ENCODE results near the gene FAM171A2. TPM values are rescaled to one million over a fixed set of nuclear protein-coding genes. Genes with fewer than 3 reads are reported as not detected.

FAM171A2 gene
- total and polyA plus RNA-seq, 10 of the 15 experiments (the other 5 are each of a cell fraction or from before 2014, with no cell fraction given), result 0.08 to 1.7 (median 0.27) TPM; not detected in 2

DNA sequence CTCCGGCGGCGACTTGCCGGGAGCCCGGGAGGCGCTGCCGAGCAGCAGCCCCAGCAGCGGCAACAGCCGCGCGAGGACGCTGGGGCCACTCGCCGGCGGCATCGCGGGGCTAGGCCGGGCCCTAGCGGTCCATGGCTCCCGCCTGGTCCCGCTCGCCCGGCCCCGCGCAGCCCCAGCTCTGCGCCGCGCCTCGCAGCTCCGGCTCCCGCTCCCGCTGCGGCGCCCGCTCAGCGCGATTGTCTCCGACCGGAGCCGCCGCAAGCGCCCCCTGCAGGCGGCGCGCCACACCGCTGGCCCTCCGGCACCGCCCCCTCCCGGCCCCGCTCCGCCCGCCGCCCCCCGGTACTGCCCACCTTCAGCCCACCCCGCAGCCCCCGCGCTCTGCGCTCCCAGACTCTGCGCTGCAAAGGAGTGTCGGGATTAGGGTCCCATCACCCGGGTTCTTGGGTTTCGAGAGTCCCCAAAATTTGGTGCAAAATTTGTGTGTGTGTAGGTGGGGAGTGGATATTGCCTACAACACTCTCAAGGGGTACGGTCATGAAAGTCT, at the start of gene FAM171A2 (continued):
- TF ChIP-seq, protein P1, sequence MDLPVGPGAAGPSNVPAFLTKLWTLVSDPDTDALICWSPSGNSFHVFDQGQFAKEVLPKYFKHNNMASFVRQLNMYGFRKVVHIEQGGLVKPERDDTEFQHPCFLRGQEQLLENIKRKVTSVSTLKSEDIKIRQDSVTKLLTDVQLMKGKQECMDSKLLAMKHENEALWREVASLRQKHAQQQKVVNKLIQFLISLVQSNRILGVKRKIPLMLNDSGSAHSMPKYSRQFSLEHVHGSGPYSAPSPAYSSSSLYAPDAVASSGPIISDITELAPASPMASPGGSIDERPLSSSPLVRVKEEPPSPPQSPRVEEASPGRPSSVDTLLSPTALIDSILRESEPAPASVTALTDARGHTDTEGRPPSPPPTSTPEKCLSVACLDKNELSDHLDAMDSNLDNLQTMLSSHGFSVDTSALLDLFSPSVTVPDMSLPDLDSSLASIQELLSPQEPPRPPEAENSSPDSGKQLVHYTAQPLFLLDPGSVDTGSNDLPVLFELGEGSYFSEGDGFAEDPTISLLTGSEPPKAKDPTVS (IDR thresholded peaks at IDR 0.05; ENCODE audit: low read depth, low read length), result no peak
- TF ChIP-seq, protein P2, sequence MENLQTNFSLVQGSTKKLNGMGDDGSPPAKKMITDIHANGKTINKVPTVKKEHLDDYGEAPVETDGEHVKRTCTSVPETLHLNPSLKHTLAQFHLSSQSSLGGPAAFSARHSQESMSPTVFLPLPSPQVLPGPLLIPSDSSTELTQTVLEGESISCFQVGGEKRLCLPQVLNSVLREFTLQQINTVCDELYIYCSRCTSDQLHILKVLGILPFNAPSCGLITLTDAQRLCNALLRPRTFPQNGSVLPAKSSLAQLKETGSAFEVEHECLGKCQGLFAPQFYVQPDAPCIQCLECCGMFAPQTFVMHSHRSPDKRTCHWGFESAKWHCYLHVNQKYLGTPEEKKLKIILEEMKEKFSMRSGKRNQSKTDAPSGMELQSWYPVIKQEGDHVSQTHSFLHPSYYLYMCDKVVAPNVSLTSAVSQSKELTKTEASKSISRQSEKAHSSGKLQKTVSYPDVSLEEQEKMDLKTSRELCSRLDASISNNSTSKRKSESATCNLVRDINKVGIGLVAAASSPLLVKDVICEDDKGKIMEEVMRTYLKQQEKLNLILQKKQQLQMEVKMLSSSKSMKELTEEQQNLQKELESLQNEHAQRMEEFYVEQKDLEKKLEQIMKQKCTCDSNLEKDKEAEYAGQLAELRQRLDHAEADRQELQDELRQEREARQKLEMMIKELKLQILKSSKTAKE (IDR thresholded peaks at IDR 0.05; ENCODE audit: low read depth, poor library complexity, severe bottlenecking), result no peak
- TF ChIP-seq, protein P3, sequence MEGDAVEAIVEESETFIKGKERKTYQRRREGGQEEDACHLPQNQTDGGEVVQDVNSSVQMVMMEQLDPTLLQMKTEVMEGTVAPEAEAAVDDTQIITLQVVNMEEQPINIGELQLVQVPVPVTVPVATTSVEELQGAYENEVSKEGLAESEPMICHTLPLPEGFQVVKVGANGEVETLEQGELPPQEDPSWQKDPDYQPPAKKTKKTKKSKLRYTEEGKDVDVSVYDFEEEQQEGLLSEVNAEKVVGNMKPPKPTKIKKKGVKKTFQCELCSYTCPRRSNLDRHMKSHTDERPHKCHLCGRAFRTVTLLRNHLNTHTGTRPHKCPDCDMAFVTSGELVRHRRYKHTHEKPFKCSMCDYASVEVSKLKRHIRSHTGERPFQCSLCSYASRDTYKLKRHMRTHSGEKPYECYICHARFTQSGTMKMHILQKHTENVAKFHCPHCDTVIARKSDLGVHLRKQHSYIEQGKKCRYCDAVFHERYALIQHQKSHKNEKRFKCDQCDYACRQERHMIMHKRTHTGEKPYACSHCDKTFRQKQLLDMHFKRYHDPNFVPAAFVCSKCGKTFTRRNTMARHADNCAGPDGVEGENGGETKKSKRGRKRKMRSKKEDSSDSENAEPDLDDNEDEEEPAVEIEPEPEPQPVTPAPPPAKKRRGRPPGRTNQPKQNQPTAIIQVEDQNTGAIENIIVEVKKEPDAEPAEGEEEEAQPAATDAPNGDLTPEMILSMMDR (IDR thresholded peaks at IDR 0.05 in 2 of 3, conservative IDR thresholded peaks at IDR 0.05 in 1 of 3; ENCODE audit: control insufficient read depth in 2 of 3, extremely low read depth in 1 of 3, insufficient read depth in 1 of 3, low read depth in 3 of 3, low read length in 3 of 3), result peak; percentile 24 to 66 (median 61); a peak in 5 of 6 replicates
- TF ChIP-seq, protein P4, sequence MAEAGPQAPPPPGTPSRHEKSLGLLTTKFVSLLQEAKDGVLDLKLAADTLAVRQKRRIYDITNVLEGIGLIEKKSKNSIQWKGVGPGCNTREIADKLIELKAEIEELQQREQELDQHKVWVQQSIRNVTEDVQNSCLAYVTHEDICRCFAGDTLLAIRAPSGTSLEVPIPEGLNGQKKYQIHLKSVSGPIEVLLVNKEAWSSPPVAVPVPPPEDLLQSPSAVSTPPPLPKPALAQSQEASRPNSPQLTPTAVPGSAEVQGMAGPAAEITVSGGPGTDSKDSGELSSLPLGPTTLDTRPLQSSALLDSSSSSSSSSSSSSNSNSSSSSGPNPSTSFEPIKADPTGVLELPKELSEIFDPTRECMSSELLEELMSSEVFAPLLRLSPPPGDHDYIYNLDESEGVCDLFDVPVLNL (IDR thresholded peaks at IDR 0.05; ENCODE audit: low read depth, low read length), result no peak
- TF ChIP-seq MEF2B (IDR thresholded peaks at IDR 0.05; ENCODE audit: partially characterized antibody, poor library complexity, severe bottlenecking) (no peak), POLR2A (IDR thresholded peaks at IDR 0.05; ENCODE audit: low read depth, low read length) (peak; percentile 30; the same call in 1 of the 2 replicates), SUZ12 (IDR thresholded peaks at IDR 0.05; ENCODE audit: unreplicated experiment) (no peak), BMI1 (IDR thresholded peaks at IDR 0.05; ENCODE audit: borderline replicate concordance) (no peak), BHLHE40 (IDR thresholded peaks at IDR 0.05; ENCODE audit: borderline replicate concordance in 1 of 2, low read depth in 2 of 2, low read length in 1 of 2) (peak in 1 of 2 experiments; percentile 45; a peak in 1 of 4 replicates), EGR1 (IDR thresholded peaks at IDR 0.05; ENCODE audit: borderline replicate concordance in 1 of 2, low read depth in 2 of 2, low read length in 2 of 2) (peak in 1 of 2 experiments; percentile 38; a peak in 1 of 3 replicates), BACH1 (IDR thresholded peaks at IDR 0.05; ENCODE audit: borderline replicate concordance) (peak; percentile 55)
- TF ChIP-seq, protein P5, sequence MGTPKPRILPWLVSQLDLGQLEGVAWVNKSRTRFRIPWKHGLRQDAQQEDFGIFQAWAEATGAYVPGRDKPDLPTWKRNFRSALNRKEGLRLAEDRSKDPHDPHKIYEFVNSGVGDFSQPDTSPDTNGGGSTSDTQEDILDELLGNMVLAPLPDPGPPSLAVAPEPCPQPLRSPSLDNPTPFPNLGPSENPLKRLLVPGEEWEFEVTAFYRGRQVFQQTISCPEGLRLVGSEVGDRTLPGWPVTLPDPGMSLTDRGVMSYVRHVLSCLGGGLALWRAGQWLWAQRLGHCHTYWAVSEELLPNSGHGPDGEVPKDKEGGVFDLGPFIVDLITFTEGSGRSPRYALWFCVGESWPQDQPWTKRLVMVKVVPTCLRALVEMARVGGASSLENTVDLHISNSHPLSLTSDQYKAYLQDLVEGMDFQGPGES (IDR thresholded peaks at IDR 0.05), result no peak
- TF ChIP-seq, protein P6, sequence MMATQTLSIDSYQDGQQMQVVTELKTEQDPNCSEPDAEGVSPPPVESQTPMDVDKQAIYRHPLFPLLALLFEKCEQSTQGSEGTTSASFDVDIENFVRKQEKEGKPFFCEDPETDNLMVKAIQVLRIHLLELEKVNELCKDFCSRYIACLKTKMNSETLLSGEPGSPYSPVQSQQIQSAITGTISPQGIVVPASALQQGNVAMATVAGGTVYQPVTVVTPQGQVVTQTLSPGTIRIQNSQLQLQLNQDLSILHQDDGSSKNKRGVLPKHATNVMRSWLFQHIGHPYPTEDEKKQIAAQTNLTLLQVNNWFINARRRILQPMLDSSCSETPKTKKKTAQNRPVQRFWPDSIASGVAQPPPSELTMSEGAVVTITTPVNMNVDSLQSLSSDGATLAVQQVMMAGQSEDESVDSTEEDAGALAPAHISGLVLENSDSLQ (IDR thresholded peaks at IDR 0.05), result no peak
- TF ChIP-seq, protein P7, sequence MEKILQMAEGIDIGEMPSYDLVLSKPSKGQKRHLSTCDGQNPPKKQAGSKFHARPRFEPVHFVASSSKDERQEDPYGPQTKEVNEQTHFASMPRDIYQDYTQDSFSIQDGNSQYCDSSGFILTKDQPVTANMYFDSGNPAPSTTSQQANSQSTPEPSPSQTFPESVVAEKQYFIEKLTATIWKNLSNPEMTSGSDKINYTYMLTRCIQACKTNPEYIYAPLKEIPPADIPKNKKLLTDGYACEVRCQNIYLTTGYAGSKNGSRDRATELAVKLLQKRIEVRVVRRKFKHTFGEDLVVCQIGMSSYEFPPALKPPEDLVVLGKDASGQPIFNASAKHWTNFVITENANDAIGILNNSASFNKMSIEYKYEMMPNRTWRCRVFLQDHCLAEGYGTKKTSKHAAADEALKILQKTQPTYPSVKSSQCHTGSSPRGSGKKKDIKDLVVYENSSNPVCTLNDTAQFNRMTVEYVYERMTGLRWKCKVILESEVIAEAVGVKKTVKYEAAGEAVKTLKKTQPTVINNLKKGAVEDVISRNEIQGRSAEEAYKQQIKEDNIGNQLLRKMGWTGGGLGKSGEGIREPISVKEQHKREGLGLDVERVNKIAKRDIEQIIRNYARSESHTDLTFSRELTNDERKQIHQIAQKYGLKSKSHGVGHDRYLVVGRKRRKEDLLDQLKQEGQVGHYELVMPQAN (conservative IDR thresholded peaks at IDR 0.05), result peak; percentile 59; the same call in 1 of the 2 replicates
- TF ChIP-seq, protein P8, sequence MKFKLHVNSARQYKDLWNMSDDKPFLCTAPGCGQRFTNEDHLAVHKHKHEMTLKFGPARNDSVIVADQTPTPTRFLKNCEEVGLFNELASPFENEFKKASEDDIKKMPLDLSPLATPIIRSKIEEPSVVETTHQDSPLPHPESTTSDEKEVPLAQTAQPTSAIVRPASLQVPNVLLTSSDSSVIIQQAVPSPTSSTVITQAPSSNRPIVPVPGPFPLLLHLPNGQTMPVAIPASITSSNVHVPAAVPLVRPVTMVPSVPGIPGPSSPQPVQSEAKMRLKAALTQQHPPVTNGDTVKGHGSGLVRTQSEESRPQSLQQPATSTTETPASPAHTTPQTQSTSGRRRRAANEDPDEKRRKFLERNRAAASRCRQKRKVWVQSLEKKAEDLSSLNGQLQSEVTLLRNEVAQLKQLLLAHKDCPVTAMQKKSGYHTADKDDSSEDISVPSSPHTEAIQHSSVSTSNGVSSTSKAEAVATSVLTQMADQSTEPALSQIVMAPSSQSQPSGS (IDR thresholded peaks at IDR 0.05; ENCODE audit: low read length), result no peak
